ENCODE results near the gene F2RL2. TPM values are rescaled to one million over a fixed set of nuclear protein-coding genes. Genes with fewer than 3 reads are reported as not detected.

The F2RL2 gene
- total RNA-seq, 1 donor from 2014 or later, result 2.0 TPM

DNA sequence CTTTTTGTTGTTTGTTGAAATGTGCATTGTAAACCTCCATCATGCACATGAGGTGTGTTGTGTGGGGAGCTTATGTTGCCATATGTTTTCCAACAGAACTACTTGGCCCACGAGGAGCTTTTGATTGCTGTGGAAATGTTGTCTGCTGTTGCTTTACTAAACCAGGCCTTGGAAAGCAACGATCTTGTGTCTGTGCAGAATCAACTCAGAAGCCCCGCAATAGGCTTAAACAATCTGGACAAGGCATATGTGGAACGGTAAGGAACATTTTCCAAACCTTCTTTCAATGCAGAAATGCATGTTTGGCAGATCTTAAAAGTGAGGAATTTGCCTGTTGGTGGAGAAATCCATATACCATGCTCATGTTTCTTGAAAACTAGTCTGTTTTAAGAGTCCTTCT lies 22.5 kb downstream of the F2RL2 start:
- no peaks in the 10 kb centered on the region for H3K27me3 ChIP-seq (ENCODE audit: control insufficient read depth, insufficient read depth, low read length)
- TF ChIP-seq, protein P1, sequence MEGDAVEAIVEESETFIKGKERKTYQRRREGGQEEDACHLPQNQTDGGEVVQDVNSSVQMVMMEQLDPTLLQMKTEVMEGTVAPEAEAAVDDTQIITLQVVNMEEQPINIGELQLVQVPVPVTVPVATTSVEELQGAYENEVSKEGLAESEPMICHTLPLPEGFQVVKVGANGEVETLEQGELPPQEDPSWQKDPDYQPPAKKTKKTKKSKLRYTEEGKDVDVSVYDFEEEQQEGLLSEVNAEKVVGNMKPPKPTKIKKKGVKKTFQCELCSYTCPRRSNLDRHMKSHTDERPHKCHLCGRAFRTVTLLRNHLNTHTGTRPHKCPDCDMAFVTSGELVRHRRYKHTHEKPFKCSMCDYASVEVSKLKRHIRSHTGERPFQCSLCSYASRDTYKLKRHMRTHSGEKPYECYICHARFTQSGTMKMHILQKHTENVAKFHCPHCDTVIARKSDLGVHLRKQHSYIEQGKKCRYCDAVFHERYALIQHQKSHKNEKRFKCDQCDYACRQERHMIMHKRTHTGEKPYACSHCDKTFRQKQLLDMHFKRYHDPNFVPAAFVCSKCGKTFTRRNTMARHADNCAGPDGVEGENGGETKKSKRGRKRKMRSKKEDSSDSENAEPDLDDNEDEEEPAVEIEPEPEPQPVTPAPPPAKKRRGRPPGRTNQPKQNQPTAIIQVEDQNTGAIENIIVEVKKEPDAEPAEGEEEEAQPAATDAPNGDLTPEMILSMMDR (IDR thresholded peaks at IDR 0.05; ENCODE audit: insufficient read depth, low read length, poor library complexity, severe bottlenecking), result no peak
- no peak for DNase-seq (ENCODE audit: low read depth)
- H3K4me3 ChIP-seq (ENCODE audit: low read depth, low read length), result no peak overlapping the region
- no peaks in the 10 kb centered on the region for H3K36me3 ChIP-seq (ENCODE audit: control insufficient read depth, insufficient read depth, low read length)

DNA sequence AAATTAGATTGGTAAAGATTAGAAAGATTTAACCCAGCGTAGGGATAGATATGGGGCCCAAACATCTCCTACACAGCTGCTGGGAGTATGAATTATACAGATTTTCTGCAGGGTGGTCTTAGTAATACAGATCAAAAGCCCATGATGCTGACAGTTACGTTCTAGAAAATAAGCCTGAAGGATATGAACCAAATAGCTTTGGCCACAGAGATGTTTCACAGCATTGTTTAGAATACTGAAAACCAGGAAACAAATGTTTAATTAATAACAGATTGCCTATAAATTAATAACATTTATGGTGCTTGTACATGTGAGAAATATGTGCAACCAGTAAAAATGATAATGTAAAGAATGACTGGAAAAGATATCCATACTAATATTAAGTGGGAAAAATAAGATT lies 24.7 kb downstream of the F2RL2 start:
- no peak overlapping the region for H3K4me3 ChIP-seq (ENCODE audit: low read depth, low read length)
- no peaks in the 10 kb centered on the region for H3K27me3 ChIP-seq (ENCODE audit: control insufficient read depth, insufficient read depth, low read length)
- TF ChIP-seq, protein P1 (IDR thresholded peaks at IDR 0.05; ENCODE audit: insufficient read depth, low read length, poor library complexity, severe bottlenecking), result no peak
- no peak for DNase-seq (ENCODE audit: low read depth)
- H3K36me3 ChIP-seq (ENCODE audit: control insufficient read depth, insufficient read depth, low read length), result no peaks in the 10 kb centered on the region

DNA sequence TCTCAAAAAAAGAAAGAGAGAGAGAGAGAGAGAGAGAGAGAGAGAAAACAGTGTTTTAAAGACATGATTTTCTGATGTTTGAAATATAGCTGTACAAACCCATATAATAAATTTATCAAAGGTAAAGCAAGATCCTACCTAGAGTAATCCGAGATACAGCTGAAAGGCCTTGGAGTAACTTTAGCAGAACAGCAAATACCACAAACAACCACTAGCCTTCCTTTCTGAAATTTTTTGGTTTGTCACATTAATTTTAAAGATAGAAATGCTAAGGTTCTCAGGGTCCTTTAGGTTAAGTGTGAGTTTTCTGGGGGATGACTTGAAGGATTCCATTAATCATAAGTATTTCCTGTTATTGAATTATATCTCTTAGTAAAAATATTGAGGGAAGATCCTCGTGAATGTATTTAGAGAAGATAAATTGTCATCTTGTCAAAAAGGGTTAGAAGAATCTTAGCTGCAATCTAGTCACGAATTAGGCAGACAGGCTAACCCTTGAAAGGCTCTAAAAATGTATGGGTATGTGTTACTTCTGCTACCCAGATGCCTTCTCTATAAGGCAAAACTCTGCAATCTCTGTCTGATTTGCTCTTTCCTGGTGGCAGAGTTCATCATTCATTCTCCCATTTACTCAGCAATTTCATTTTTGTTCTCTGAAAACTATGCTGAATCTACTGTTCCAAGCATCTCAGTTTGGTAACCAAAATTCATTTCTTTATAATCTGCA lies 27.3 kb downstream of the F2RL2 start:
- no peaks in the 10 kb centered on the region for H3K27me3 ChIP-seq (ENCODE audit: control insufficient read depth, insufficient read depth, low read length)
- H3K36me3 ChIP-seq (ENCODE audit: control insufficient read depth, insufficient read depth, low read length), result no peaks in the 10 kb centered on the region
- TF ChIP-seq, protein P1 (IDR thresholded peaks at IDR 0.05; ENCODE audit: insufficient read depth, low read length, poor library complexity, severe bottlenecking), result no peak
- no peak for DNase-seq (ENCODE audit: low read depth)
- no peak overlapping the region for H3K4me3 ChIP-seq (ENCODE audit: low read depth, low read length)

DNA sequence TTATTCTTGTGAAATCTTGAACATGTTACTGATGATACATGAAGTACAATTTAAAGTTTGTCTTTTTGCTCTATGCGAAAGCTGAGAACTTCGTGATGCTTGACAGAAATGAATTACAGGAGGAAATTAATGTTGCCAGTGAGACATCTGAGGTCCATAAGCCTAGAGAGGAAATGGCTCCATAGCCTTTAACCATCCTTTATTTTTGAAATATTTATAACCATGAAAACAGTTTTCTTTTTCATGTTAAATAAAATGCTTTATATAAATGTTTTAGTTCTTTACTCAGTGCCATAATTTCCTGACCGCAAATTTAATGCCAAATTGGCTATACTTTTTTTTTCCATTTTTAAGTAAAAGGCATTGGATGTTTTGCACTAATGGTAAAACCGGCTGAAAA lies 29.1 kb downstream of the F2RL2 start:
- DNase-seq (ENCODE audit: low read depth), result no peak
- TF ChIP-seq, protein P1 (IDR thresholded peaks at IDR 0.05; ENCODE audit: insufficient read depth, low read length, poor library complexity, severe bottlenecking), result no peak
- H3K4me3 ChIP-seq (ENCODE audit: low read depth, low read length), result no peak overlapping the region
- no peaks in the 10 kb centered on the region for H3K27me3 ChIP-seq (ENCODE audit: control insufficient read depth, insufficient read depth, low read length)
- no peaks in the 10 kb centered on the region for H3K36me3 ChIP-seq (ENCODE audit: control insufficient read depth, insufficient read depth, low read length)

DNA sequence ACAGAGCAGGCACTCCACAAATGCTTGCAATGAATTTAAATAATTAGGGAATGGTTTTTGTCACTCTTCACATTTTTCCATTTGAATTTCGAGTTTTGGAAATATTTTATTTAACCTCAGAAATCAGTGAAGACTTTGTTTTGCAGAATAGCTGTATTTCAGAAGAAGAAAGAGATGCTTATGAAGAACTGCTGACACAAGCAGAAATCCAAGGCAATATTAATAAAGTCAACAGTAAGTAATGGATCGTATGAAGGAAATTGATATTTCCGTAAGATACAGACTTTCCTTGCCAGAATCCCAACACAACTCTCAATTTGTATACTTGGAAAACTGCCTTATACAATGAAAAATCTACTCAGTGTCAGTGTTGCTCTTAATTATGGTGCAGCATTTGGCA lies 30.5 kb downstream of the F2RL2 start:
- no peaks in the 10 kb centered on the region for H3K36me3 ChIP-seq (ENCODE audit: control insufficient read depth, insufficient read depth, low read length)
- TF ChIP-seq, protein P1 (IDR thresholded peaks at IDR 0.05; ENCODE audit: insufficient read depth, low read length, poor library complexity, severe bottlenecking), result no peak
- DNase-seq (ENCODE audit: low read depth), result no peak
- H3K27me3 ChIP-seq (ENCODE audit: control insufficient read depth, insufficient read depth, low read length), result no peaks in the 10 kb centered on the region
- no peak overlapping the region for H3K4me3 ChIP-seq (ENCODE audit: low read depth, low read length)

DNA sequence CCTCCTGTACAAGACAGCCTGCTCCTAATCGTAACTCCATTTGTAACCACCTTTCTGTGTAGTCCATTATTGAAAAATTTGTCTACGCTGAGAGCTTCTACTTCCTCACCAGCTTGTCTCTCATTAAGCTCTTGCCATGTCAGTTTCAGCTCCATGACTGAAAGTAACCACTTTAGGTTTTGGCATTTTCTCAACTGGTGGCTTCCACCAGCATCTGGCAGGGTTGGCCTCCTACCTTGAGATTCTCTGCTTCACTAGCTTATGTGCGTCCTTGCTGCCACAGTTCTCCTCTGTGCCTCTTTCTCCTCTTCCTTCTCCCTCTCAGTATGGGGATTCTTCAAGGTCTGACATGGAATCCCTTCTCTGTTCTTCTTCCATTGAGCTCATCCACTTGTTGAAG lies 31.8 kb downstream of the F2RL2 start:
- no peak for DNase-seq (ENCODE audit: low read depth)
- no peaks in the 10 kb centered on the region for H3K27me3 ChIP-seq (ENCODE audit: control insufficient read depth, insufficient read depth, low read length)

More for the DNA sequence above, 31.8 kb downstream of the F2RL2 start:
- TF ChIP-seq, protein P1 (IDR thresholded peaks at IDR 0.05; ENCODE audit: insufficient read depth, low read length, poor library complexity, severe bottlenecking), result no peak
- no peaks in the 10 kb centered on the region for H3K36me3 ChIP-seq (ENCODE audit: control insufficient read depth, insufficient read depth, low read length)
- H3K4me3 ChIP-seq (ENCODE audit: low read depth, low read length), result no peak overlapping the region
